Body of pancreas (tissue), 4 donors: ENCODE measurements around the gene DYNC1I2.

Source experiments
- CTCF ChIP-seq, 7 experiments: fragments of 450-650 bp in 4 of 7; fragments of 200-600 bp in 3 of 7; sonication (generic) in 3 of 7; IDR thresholded peaks; one replicate each; pipeline ENCODE4 v1.5.1; 2016 to 2019; ENCODE audit warnings: antibody characterized with exemption in 7 of 7
- POLR2A ChIP-seq, 3 donors: fragments of 450-650 bp; IDR thresholded peaks; one replicate each; pipeline ENCODE4 v1.6.1; 2016; ENCODE audit warnings: antibody characterized with exemption in 3 of 3, mild to moderate bottlenecking in 2 of 3

- no peak for TF ChIP-seq POLR2A (IDR thresholded peaks at IDR 0.05)
- TF ChIP-seq CTCF (IDR thresholded peaks at IDR 0.05): no peak
Observed at GRCh38 chr2:171792157-171792556, 104.9 kb downstream of the DYNC1I2 start.
